HG02943 (cell line): Measurements from ENCODE around the gene ZNF45.
"Not testable (repeated sequence)": the region's sequence is repeated elsewhere in the genome, so short reads cannot be mapped to it uniquely, and the experiment has no call there.

ENCODE experiments used
- ATAC-seq: cut with Tn5 transposase; IDR thresholded peaks from one replicate; pipeline ENCODE4 v1.9.1; 2021; ENCODE audit warnings: mild to moderate bottlenecking, low read depth, moderate library complexity; ENCODE audit not compliant: unreplicated experiment

ZNF45 gene

GRCh38 chr19:43934985-43935708 is at the start of gene ZNF45:
TSS of gene ZNF45 (minus strand) at chr19:43935282. CDS start at chr19:43922185, 13,097 bp downstream.
- ATAC-seq = peak; percentile 80

DNA sequence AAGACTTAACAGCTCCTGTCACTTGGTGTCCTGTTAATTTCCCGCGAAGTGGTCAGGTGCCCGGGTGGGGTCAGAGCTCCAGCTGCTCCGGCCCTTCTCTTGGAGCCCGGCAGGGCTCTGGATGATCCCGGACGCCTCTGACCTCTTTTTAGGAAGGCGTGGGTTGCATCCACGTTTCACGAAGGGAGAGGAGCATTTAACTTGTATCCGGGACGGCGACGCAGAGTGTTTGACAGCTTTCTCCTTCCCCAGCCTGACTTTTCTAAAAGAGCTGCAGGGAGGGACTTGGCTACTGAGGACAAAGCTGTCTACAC is 49.6 kb upstream of the ZNF45 start:
- ATAC-seq = no peak

DNA sequence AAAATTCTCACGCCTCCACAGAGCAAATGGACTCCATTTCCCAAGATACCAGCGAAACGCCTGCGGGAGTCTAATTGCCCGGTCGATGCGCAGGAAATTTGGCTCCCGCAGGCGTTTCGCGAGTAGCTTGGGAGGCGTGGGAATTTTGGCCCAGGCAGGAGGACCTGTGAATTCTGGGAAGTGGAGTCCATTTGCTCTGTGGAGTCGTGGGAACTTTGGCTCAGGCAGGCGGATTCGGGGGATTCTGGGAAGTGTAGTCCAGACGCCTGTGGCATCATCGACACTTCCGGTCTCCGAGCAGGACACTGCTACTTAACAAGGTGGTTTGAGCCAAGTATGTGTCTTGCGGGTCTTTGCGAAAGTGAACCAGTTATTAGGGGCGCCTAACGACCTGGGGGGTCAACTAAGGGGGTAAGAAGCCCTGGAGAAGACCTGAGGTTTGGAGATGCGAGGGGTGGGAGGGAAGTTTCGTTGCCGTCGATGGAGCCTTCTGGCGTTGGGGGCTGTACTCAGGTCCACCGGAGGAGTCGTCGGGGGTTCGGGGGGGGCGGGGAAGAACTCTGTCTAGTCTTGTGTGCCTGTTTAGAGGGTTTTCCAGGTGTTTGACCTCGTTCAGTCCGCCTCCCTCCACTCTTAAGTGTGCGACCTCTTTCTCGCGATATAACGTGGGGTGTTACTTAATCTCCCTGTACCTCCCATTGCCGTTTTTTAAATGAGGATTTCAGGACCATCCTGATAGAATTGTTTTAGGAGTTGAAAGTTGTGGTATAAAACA is 49.0 kb upstream of the ZNF45 start, which contains the start of gene ZNF155:
Gene ZNF155, plus strand, starts transcription at position 277 of the 775 bp plus-strand sequence. CDS start 4,356 bp downstream, outside the sequence.
- ATAC-seq = peak; percentile 86

GRCh38 chr19:43983544-43983911 is 48.4 kb upstream of the ZNF45 start:
- ATAC-seq = no peak

DNA sequence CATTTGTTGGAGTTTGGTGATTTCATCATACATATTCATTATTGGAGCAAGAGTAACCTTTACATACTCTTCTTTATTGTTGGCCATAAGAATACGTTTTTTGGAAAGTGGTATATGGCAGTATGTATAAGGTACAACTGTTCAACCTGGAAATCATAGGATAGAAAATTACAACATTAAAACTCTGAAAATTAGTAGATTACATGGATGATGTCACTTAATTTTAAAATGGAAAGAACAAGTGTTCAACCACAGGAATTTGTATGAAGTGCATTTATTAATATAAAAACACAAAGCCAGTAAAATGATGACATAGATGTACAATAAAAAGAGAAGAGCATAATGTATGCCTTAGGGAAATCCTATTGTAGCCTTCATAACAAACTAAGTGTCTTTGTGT is 41.6 kb upstream of the ZNF45 start:
- ATAC-seq = no peak

DNA sequence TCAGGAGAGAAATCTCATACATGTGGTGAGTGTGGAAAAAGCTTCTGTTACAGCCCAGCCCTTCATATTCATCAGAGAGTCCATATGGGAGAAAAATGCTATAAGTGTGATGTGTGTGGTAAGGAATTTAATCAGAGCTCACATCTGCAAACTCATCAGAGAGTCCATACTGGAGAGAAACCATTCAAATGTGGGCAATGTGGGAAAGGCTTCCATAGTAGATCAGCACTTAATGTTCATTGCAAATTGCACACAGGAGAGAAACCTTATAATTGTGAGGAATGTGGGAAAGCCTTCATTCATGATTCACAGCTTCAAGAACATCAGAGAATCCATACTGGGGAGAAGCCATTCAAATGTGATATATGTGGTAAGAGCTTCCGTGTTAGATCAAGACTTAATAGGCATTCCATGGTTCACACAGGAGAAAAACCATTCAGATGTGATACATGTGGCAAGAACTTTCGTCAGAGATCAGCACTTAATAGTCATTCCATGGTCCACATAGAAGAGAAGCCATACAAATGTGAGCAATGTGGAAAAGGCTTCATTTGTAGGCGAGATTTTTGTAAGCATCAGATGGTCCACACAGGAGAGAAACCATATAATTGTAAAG is 31.1 kb upstream of the ZNF45 start:
- no peak for ATAC-seq

GRCh38 chr19:43960411-43960810 is 25.3 kb upstream of the ZNF45 start:
- no peak for ATAC-seq

DNA sequence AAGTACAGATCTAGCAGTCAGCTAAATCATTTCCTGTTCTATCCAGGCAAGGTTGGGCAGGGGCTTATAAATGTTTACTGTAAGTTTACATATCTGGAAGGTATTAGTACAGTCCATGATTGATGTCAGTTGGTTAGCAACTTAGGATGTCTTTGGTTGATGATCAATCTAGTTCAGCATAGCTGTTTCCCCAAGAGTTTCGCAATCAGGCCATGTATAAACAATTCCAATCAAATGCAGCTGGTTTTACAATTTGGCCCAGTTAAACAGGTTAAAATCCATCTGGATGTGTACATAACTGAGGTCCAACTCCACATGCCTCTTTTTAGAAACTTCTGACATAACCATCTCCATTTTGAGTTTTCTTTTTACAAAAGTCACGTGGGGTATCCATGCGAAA is 22.8 kb upstream of the ZNF45 start:
- no peak for ATAC-seq

- no peak for ATAC-seq
These were observed 21.7 kb upstream of the ZNF45 start for GRCh38 chr19:43956827-43957226.

- ATAC-seq = peak; percentile 89
These were observed 16.0 kb upstream of the ZNF45 start, which contains the start of gene ZNF221 for GRCh38 chr19:43950834-43951645. TSS of gene ZNF221 (plus strand) at chr19:43951228. CDS start at chr19:43962727, 11,499 bp downstream.

- not testable (repeated sequence) for ATAC-seq
These were observed 14.7 kb upstream of the ZNF45 start for GRCh38 chr19:43949803-43950202.

GRCh38 chr19:43947412-43947811 is 12.3 kb upstream of the ZNF45 start:
- ATAC-seq = not testable (repeated sequence)

- ATAC-seq = no peak
These were observed 6.1 kb upstream of the ZNF45 start for GRCh38 chr19:43941209-43941608.

GRCh38 chr19:43940719-43941118 is 5.6 kb upstream of the ZNF45 start:
- no peak for ATAC-seq

- ATAC-seq = no peak
These were observed 4.6 kb upstream of the ZNF45 start for GRCh38 chr19:43939557-43940260.

DNA sequence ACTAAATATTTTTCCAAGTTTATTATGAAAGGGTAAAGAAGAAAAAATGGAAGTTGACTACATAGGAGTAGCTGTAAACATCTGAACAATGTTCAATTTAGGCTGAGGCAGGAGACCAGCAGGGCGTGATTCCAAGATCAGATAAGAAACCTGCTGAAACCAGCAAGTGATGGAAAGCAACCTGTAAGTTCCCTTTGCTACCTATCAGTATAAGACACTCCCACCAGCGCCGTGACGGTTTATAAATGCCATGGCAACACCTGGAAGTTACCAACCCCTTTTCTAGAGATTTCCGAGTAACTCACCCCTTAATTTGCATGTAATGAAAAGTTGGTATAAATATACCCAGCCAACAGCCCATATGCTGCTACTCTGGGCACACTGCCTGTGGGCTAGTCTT is 1.1 kb upstream of the ZNF45 start:
- ATAC-seq = no peak

GRCh38 chr19:43934055-43934984 is 762 bp downstream of the ZNF45 start:
- ATAC-seq = no peak

DNA sequence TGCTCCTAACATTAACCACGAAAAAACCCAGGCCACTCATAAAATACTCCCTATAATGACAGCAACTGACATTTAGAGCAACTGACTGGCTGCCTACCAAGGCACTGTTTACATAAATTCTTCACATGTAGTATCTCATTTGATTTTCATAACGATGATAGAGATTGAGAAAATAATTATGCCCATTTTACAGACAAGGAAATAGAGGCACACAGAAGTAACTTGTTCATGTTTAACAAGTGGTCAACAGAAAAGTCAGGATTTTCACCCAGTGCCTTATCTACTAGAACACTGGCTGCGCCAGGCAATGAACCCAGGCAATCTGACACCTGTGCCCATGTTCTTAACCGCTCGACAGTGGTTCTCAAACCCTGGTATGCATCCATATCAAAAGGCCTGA is 6.3 kb downstream of the ZNF45 start:
- ATAC-seq = no peak

DNA sequence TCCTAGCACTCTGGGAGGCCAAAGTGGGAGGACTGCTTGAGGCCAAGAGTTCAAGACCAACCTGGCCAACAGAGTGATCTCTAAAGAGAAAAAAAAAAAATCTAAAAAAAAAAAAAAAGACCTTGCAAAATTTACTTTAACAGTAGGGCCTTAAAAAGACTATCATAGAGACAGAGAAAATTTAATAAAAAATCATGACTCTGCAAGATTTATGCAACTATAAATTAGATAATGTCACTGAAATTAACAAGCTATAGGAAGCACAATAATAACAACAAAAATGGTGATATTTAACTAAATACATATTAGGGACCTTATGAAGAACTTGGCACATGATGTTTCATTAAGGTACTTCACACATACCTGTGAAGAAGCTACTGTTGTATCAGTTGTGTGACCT is 11.2 kb downstream of the ZNF45 start:
- ATAC-seq = no peak
